Left renal cortex interstitium (tissue), 4 donors: Measurements from ENCODE around the gene PROB1. TPM values are rescaled to one million over a fixed set of nuclear protein-coding genes. Genes with fewer than 3 reads are reported as not detected.
A peak's percentile ranks its signal among the peaks of the same experiment; 100 is the strongest.
"Not testable (repeated sequence)": the region's sequence is repeated elsewhere in the genome, so short reads cannot be mapped to it uniquely, and the experiment has no call there.

Experiments used
- DNase-seq, 4 donors: peaks; one replicate each; pipeline ENCODE4 v3.0.0-alpha.2; 2013; ENCODE audit warnings: low read depth in 4 of 4, low spot score in 2 of 4, missing footprints in 1 of 4
- polyA plus RNA-seq, 4 donors: library from polyadenylated mRNA; unstranded; fragments of 120-200 nt; gene quantifications; one replicate each; pipeline ENCODE4 v1.2.1, GENCODE V29; 2013; ENCODE audit not compliant: insufficient read length in 4 of 4

The PROB1 gene
- polyA plus RNA-seq, 4 donors: 1.7 to 3.5 (median 3.0) TPM

- no peak for DNase-seq
Measured at GRCh38 chr5:139415221-139415861, 20.4 kb upstream of the PROB1 start.

GRCh38 chr5:139414581-139415130 lies 19.8 kb upstream of the PROB1 start:
- DNase-seq: no peak

GRCh38 chr5:139413963-139414362 lies 19.1 kb upstream of the PROB1 start:
- no peak for DNase-seq

GRCh38 chr5:139413153-139413552 lies 18.2 kb upstream of the PROB1 start:
- DNase-seq: no peak

- no peak for DNase-seq
Measured at GRCh38 chr5:139410993-139411828, 16.3 kb upstream of the PROB1 start.

- no peak for DNase-seq
Measured at GRCh38 chr5:139410121-139410992, 15.5 kb upstream of the PROB1 start.

- not testable (repeated sequence) for DNase-seq
Measured at GRCh38 chr5:139409116-139409515, 14.2 kb upstream of the PROB1 start.

- DNase-seq: no peak
Measured at GRCh38 chr5:139408191-139408590, 13.3 kb upstream of the PROB1 start.

- DNase-seq: no peak
Measured at GRCh38 chr5:139407517-139407916, 12.6 kb upstream of the PROB1 start.

GRCh38 chr5:139406963-139407362 lies 12.1 kb upstream of the PROB1 start:
- no peak for DNase-seq

GRCh38 chr5:139404484-139404840 lies 9.6 kb upstream of the PROB1 start:
- DNase-seq: no peak

- DNase-seq: peak; percentile 93 to 97 (median 96)
Measured at GRCh38 chr5:139403787-139404483, 9.0 kb upstream of the PROB1 start, which contains the start of gene SPATA24. Gene SPATA24, minus strand, starts transcription at chr5:139404089. Its CDS starts 29 bp downstream, at chr5:139404060.

GRCh38 chr5:139403418-139403786 lies 8.5 kb upstream of the PROB1 start:
- DNase-seq: no peak

GRCh38 chr5:139402561-139403158 lies 7.8 kb upstream of the PROB1 start:
- no peak for DNase-seq

- DNase-seq: no peak
Measured at GRCh38 chr5:139401546-139401945, 6.6 kb upstream of the PROB1 start.

GRCh38 chr5:139399501-139400121 lies 4.7 kb upstream of the PROB1 start:
- DNase-seq: no peak

GRCh38 chr5:139397921-139398320 lies 3.0 kb upstream of the PROB1 start:
- no peak for DNase-seq

GRCh38 chr5:139396691-139397090 lies 1.8 kb upstream of the PROB1 start:
- DNase-seq: no peak

GRCh38 chr5:139395844-139396640 lies 1.1 kb upstream of the PROB1 start:
- no peak for DNase-seq
